MM.1S (cell line): ENCODE data around the gene GATAD2B.

Source experiments
- DNase-seq: peaks from one replicate; pipeline ENCODE4 v3.0.0-alpha.2; 2015
- H2AFZ ChIP-seq: fragments of 300-600 bp; sonication (generic); 2 replicates; pipeline ENCODE4 v1.6.0; 2016; ENCODE audit warnings: antibody characterized with exemption, low read length
- H3F3A ChIP-seq: fragments of 300-600 bp; sonication (generic); 2 replicates; pipeline ENCODE4 v1.6.1; 2016; ENCODE audit warnings: mild to moderate bottlenecking, antibody characterized with exemption, low read length, moderate library complexity, mixed read lengths; ENCODE audit not compliant: insufficient read depth
- H3K27ac ChIP-seq: fragments of 300-600 bp; sonication (generic); 2 replicates; pipeline ENCODE4 v1.5.1; 2016; ENCODE audit warnings: mild to moderate bottlenecking, low read length
- H3K27me3 ChIP-seq: fragments of 300-600 bp; sonication (generic); replicated peaks from 2 replicates; pipeline ENCODE4 v1.6.0; 2016; ENCODE audit warnings: low read length; ENCODE audit not compliant: insufficient read depth
- H3K36me3 ChIP-seq: fragments of 300-600 bp; sonication (generic); replicated peaks from 2 replicates; pipeline ENCODE4 v1.6.1; 2016; ENCODE audit warnings: mild to moderate bottlenecking, low read length, mixed read lengths; ENCODE audit not compliant: insufficient read depth
- H3K4me1 ChIP-seq: fragments of 300-600 bp; sonication (generic); 2 replicates; pipeline ENCODE4 v1.6.1; 2016; ENCODE audit warnings: low read length, mixed read lengths
- H3K4me2 ChIP-seq: fragments of 300-600 bp; sonication (generic); 2 replicates; pipeline ENCODE4 v1.6.0; 2016; ENCODE audit warnings: low read depth, low read length
- H3K4me3 ChIP-seq: fragments of 300-600 bp; sonication (generic); 2 replicates; pipeline ENCODE4 v1.5.1; 2016; ENCODE audit warnings: low read length, mixed read lengths
- H3K79me2 ChIP-seq: fragments of 300-600 bp; sonication (generic); 2 replicates; pipeline ENCODE4 v1.6.1; 2016; ENCODE audit warnings: mixed run types, low read length, mixed read lengths
- H3K9ac ChIP-seq: fragments of 300-600 bp; sonication (generic); 2 replicates; pipeline ENCODE4 v1.6.1; 2016; ENCODE audit warnings: low read length, mixed read lengths
- H3K9me2 ChIP-seq: fragments of 300-600 bp; sonication (generic); replicated peaks from 2 replicates; pipeline ENCODE4 v1.6.1; 2016; ENCODE audit warnings: mild to moderate bottlenecking, low read length, mixed read lengths; ENCODE audit not compliant: insufficient read depth
- H3K9me3 ChIP-seq: fragments of 300-600 bp; sonication (generic); replicated peaks from 2 replicates; pipeline ENCODE4 v1.6.1; 2016; ENCODE audit warnings: mild to moderate bottlenecking, low read length, mixed read lengths; ENCODE audit not compliant: insufficient read depth
- H4K20me1 ChIP-seq: fragments of 300-600 bp; sonication (generic); 2 replicates; pipeline ENCODE4 v1.6.1; 2016; ENCODE audit warnings: mild to moderate bottlenecking, low read length, moderate library complexity, mixed read lengths; ENCODE audit not compliant: insufficient read depth
- EZH2 ChIP-seq: fragments of 300-600 bp; sonication (generic); optimal IDR thresholded peaks from 2 replicates; pipeline ENCODE3; 2017; ENCODE audit warnings: low read depth, mild to moderate bottlenecking, antibody characterized with exemption, low read length, mixed read lengths
- EZH2phosphoT487 ChIP-seq: fragments of 300-600 bp; sonication (generic); IDR thresholded peaks from 2 replicates; pipeline ENCODE4 v1.6.1; 2018; ENCODE audit warnings: antibody characterized with exemption, low read length
- TF ChIP-seq, protein P1 (sequence below): fragments of 300-600 bp; sonication (generic); IDR thresholded peaks from 2 replicates; pipeline ENCODE4 v1.5.1; 2016; ENCODE audit warnings: antibody characterized with exemption, low read length, mixed read lengths

Gene GATAD2B

DNA sequence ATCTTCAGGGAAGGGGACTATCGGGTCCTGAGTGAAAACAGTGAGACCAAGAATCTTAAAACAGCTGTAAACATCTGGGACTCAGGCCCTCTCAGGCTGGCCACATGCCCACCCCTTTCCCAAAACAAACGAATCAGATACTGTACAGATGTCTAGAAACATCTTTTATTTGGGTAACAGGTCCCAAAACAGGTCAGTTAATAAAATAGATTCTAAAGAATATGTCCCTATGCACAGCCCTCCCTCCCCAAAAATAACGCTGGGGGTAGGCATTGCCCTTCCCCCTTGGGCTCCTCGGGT lies 36.1 kb upstream of the GATAD2B start:
- Histone ChIP-seq H3K9ac (no peak overlapping the region), H4K20me1 (no peaks in the 10 kb centered on the region), H3F3A (peaks cover 6% of the 10 kb centered on the region; the same call in 1 of the 2 replicates), H3K27ac (no peak overlapping the region), H3K4me2 (peak overlapping the region; percentile 67), H3K4me1 (peaks cover 31% of the 10 kb centered on the region), H3K9me3 (no peaks in the 10 kb centered on the region), H3K79me2 (peaks cover 64% of the 10 kb centered on the region), H3K27me3 (no peaks in the 10 kb centered on the region), H2AFZ (peak overlapping the region; percentile 13), H3K36me3 (no peaks in the 10 kb centered on the region), H3K4me3 (peak overlapping the region; percentile 31; the same call in 1 of the 2 replicates), H3K9me2 (no peaks in the 10 kb centered on the region)
- DNase-seq: no peak
- TF ChIP-seq EZH2: no peak
- TF ChIP-seq, protein P1, sequence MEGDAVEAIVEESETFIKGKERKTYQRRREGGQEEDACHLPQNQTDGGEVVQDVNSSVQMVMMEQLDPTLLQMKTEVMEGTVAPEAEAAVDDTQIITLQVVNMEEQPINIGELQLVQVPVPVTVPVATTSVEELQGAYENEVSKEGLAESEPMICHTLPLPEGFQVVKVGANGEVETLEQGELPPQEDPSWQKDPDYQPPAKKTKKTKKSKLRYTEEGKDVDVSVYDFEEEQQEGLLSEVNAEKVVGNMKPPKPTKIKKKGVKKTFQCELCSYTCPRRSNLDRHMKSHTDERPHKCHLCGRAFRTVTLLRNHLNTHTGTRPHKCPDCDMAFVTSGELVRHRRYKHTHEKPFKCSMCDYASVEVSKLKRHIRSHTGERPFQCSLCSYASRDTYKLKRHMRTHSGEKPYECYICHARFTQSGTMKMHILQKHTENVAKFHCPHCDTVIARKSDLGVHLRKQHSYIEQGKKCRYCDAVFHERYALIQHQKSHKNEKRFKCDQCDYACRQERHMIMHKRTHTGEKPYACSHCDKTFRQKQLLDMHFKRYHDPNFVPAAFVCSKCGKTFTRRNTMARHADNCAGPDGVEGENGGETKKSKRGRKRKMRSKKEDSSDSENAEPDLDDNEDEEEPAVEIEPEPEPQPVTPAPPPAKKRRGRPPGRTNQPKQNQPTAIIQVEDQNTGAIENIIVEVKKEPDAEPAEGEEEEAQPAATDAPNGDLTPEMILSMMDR: no peak
- no peak for TF ChIP-seq EZH2phosphoT487

DNA sequence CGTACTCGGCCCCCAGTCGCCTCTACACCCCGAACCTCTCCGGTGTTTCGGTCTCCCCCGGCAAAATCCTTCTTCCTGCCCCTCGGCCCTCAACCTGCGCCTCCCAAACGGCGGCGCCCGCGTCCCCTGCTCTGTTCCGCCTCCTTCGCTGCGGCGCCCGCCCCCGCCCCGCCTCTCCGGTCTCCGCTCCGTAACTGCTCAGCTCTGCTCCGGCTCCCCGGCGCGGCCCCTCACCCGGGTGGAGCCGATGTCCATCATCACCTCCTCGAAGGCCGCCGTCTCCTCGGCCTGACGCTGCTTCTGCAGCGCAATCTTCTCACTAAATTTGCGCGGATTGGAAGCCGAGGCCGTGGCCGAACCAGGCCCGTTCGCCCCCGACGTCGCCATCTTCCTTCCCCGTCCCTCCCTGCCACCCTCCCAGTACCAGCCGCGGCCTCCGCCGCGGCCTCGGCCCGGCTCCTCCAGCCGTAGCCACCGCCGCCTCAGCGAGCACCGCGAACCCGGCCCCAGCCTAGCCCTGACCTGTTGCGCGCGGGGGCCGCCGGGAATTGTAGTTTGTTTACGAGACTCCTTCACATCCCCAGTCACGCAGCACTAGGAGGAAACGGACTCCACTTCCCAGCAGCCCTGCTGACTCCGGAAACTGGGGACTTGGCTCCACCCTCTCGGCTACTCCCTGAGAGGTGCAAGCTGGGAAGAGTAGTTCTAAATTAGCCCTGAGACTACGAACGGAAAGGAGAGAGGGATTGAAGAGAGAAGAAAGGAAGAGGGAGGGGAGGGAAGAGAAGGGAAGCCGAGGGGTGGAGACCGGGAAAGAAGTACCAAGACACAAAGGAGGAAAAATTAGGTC lies 35.6 kb upstream of the GATAD2B start, which contains the start of gene CRTC2:
TSS of gene CRTC2 (minus strand) at position 502 of the 850 bp plus-strand sequence. CDS start at position 387, 115 bp downstream.
- peak within 1 kb of the TSS; percentile 83 for H2AFZ ChIP-seq

DNA sequence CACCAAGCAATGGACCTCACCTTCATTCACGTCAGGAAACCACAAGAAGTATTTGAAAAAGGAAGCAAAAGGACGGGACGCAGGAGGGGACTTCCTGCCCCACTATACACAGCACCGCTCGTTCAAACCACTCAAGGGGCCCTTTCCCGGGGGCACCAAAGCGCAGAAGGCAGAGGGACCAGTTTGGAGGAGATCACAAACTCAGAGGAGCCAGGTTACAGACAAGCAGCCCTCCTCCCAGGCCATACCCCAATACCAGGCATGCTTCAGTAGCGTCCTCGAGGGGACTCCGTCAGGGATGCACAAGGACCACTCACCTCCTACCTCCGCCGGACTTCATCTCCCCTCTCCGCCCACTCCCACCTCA lies 35.0 kb upstream of the GATAD2B start:
- Histone ChIP-seq H3K9ac (peak overlapping the region; percentile 80), H3K79me2 (peaks cover 68% of the 10 kb centered on the region), H3K4me3 (peak overlapping the region; percentile 90), H3K9me2 (no peaks in the 10 kb centered on the region), H3K4me2 (peak overlapping the region; percentile 67), H3K27ac (peak overlapping the region; percentile 52; the same call in 1 of the 2 replicates), H3K4me1 (peaks cover 30% of the 10 kb centered on the region), H3K36me3 (no peaks in the 10 kb centered on the region), H3F3A (peaks cover 6% of the 10 kb centered on the region; the same call in 1 of the 2 replicates), H2AFZ (peak overlapping the region; percentile 83), H3K9me3 (no peaks in the 10 kb centered on the region), H4K20me1 (no peaks in the 10 kb centered on the region), H3K27me3 (no peaks in the 10 kb centered on the region)
- peak; percentile 55 for DNase-seq
- TF ChIP-seq, protein P1: no peak
- no peak for TF ChIP-seq EZH2
- no peak for TF ChIP-seq EZH2phosphoT487

More for the DNA sequence above, 35.6 kb upstream of the GATAD2B start, which contains the start of gene CRTC2:
- H3K4me1 ChIP-seq: peaks cover 31% of the 10 kb centered on the region
- peak within 1 kb of the TSS; percentile 52; the same call in 1 of the 2 replicates for H3K27ac ChIP-seq
- no peaks in the 10 kb centered on the region for H3K36me3 ChIP-seq
- no peaks in the 10 kb centered on the region for H4K20me1 ChIP-seq
- H3K4me3 ChIP-seq: peak within 1 kb of the TSS; percentile 90
- no peaks in the 10 kb centered on the region for H3K27me3 ChIP-seq
- peaks cover 70% of the 10 kb centered on the region for H3K79me2 ChIP-seq
- H3F3A ChIP-seq: peaks cover 6% of the 10 kb centered on the region; the same call in 1 of the 2 replicates
- no peaks in the 10 kb centered on the region for H3K9me3 ChIP-seq
- H3K4me2 ChIP-seq: peak within 1 kb of the TSS; percentile 67
- H3K9ac ChIP-seq: peak within 1 kb of the TSS; percentile 80
- no peak for TF ChIP-seq EZH2phosphoT487
- TF ChIP-seq, protein P1: peak; percentile 14; the same call in 1 of the 2 replicates
- peak; percentile 100 for DNase-seq
- H3K9me2 ChIP-seq: no peaks in the 10 kb centered on the region
